Stimulated activated CD4-positive, alpha-beta T cell treated with anti-CD3 and anti-CD28 coated beads, Interleukin-1b, Interleukin-23, amount 100 ng/mL, for 4 hours (primary cell): ENCODE measurements around the gene EFHC1.
"Not testable (repeated sequence)": the region's sequence is repeated elsewhere in the genome, so short reads cannot be mapped to it uniquely, and the experiment has no call there.

Source experiments
- DNase-seq, 2 donors: peaks; one replicate each; pipeline ENCODE4 v3.0.0-alpha.2; 2020; ENCODE audit warnings: low read depth in 2 of 2

The EFHC1 gene, protein sequence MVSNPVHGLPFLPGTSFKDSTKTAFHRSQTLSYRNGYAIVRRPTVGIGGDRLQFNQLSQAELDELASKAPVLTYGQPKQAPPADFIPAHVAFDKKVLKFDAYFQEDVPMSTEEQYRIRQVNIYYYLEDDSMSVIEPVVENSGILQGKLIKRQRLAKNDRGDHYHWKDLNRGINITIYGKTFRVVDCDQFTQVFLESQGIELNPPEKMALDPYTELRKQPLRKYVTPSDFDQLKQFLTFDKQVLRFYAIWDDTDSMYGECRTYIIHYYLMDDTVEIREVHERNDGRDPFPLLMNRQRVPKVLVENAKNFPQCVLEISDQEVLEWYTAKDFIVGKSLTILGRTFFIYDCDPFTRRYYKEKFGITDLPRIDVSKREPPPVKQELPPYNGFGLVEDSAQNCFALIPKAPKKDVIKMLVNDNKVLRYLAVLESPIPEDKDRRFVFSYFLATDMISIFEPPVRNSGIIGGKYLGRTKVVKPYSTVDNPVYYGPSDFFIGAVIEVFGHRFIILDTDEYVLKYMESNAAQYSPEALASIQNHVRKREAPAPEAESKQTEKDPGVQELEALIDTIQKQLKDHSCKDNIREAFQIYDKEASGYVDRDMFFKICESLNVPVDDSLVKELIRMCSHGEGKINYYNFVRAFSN

DNA sequence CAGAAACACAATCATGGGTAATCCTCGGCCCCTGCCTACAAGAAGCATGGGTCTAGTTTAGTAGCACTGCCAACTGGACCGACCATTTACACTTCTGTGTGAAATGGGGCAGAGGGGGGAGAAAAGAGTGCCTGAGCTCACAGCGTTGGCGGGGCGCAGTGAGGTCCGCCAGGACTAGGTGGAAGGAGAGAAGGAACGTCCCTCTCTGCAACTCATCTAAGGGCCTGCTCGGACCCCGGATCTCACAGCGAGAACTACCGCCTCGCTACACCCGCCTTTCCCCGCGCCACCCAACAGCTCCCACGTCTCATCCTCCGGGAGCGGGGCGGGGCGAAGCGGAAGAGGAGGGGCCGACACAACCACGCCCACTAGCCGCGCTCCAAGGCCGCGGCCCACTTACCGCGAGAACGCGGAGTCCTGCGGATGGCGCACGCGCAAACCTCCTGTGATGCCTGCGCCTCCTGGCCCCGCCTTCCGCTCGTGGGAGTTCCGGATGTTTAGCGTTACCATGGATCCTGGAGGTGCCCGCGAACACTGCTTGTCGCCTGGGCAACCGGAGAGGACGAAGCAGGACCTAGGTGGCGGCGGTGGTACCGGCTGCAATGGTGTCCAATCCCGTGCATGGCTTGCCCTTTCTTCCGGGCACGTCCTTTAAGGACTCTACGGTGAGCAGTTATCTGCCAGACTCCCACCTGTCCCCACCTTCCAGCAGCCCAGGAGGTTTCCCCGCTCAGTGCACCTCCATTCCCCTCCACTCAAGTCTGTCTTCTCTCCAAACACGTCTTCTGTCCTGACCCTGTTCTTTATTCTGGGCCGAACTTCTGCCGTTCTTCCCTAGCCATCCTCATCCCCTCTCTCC, at the start of gene EFHC1:
Gene EFHC1 (plus strand): TSS at position 534 of the 859 bp plus-strand sequence. CDS start 69 bp downstream, at position 603.
- DNase-seq, result peak; percentile 97 to 98

DNA sequence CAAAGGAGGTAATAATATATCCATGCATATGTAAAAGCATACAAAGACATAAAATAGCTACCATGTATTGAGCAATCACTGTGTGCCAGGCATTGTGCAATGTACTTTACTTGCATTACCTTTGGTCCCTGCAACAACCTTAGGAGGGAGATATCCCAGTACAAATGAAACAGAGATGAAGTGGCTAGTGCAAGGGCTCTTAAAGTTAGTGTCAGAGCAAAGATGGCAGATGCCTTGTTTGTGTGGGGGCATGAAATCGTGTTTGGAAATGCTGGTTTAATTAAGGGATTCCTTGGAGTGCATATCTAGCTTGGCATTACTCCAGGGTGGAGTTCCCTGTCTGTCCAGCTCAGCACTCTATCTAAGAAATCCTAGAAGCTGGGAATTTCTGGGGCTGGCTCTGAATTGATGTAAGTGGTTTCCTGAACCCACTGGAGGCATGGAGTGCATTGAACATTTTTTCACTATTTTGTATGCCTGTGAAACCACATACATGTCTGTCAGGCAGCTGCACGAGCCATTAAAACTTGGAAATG, 48.4 kb upstream of the EFHC1 start:
- no peak for DNase-seq

GRCh38 chr6:52373151-52373690, 46.9 kb upstream of the EFHC1 start:
- DNase-seq, result no peak

DNA sequence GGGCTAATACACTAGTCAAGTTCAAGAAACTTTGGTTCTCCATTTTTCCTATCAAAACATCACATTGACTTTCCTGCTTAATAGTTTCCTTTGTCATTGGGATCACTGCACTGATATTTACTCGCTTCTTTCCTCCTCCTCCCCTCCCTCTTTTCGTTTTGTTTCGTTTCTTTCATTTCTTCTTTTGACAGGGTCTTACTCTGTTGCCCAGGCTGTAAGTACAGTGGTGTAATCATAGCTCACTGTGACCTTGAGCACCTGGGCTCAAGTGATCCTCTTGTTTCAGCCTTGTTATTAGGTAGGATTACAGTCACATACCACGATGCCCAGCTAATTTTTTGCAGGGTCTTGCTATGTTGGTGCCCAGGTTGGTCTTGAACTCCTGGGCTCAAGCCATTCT, 45.9 kb upstream of the EFHC1 start:
- no peak for DNase-seq

DNA sequence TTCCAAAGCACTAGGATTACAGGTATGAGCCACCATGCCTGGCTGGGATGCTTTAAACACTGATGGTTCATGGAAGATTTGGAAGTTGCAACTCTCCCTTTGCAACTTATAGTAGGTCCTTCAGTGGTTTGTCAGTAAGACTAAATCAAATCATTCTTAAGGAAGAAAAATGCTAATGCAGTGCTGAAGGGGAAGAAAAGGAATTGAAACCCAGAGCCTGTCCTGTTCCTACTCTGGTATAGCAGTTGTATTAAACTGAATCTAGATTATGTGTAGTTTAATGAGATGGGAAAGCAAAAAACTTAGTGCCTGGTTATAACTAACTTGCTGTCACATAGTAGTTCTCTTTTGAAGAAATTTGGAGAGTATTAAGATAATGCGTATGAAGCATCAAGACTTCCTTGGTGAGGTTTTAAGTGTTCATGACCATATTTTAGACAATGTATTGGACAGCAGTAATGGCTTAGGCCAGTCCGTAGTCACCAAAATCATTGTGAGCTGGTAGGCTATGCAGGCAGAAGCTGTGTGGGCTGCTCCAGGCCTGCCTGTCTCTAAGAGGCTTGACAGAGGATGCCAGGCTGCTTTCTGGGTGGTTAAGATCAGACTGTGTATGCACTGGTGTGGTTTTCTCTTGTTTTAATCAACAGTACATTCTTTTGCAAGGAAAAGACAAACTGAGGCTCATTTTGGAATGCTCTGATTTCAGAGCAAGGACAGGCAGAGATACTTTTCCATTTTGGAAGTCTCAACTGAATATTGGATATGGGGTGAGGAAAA, 44.2 kb upstream of the EFHC1 start:
- no peak for DNase-seq

DNA sequence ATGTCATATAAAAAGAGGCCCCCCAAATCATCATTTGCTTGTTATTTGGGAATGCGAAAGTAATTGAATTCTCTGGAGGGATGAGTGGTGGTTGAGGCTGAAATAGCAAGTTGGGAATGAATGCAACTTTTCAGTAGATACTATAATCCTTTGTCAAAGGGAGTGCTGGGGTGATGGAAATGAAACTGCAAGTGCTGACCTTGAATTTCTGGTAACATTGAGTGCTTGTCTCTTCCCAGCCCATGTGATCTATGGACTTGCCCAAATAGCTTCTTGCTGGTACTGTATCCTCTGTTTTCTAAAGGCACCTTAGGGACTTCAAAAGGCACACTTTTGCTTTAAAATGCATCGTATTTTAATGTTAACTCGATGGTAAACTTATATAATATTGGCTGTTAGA, 43.4 kb upstream of the EFHC1 start:
- DNase-seq, result no peak

GRCh38 chr6:52377538-52378221, 42.5 kb upstream of the EFHC1 start:
- DNase-seq, result no peak

DNA sequence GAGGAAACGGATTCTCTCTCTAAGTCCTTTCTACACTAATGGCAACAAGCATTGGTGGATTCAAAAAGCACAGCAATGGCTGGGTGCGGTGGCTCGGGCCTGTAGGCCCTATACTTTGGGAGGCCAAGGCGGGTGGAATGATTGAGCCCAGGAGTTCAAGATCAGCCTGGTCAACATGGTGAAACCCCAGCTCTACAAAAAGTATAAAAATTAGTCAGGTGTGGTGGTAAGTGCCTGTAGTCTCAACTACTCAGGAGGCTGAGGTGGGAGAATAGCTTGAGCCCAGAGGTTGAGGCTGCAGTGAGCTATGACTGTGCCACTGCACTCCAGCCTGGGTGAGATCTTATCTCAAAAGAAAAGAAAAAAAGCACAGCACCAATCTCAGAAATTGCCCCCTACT, 38.9 kb upstream of the EFHC1 start:
- no peak for DNase-seq

DNA sequence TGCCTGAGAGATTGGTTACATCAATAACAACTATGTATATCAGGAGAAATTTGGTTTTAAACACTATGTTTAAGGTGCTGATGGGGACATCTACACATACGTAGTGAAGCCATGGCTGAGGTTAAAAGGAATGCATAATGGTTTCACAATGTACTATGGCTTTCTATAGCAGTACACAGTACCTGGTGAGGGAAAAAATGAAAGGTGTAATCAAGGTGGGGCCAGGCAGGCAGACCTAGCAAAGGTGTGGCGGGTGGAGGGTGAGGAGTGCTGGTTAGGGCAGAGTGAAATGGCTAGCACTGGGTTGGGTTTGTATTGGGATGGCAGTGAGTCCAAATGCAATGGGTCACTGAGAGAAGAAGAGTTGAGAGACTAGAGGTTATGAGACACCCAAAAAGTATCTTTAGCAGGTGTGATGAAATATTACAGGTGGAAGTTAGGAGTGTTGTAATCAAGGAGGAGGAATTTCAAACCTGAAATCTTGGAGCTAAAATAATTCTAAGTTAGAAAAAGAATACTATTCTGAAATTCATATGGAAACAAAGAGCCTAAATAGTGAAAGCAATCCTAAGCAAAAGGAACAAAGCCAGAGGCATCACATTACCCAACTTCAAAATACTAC, 35.9 kb upstream of the EFHC1 start:
- DNase-seq, result no peak

DNA sequence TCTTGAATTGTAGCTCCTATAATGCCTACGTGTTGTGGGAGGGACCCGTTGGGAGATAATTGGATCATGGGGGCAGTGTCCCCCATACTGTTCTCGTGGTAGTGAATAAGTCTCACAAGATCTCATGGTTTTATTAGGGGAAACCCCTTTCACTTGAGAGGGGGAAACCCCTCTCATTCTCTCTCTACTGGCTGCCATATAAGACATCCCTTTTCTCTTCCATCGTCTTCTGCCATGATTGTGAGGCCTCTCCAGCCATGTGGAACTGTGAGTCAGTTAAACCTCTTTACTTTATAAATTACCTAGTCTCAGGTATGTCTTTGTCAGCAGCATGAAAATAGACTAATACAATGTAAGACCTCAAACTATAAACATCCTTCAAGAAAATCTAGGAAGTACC, 35.1 kb upstream of the EFHC1 start:
- DNase-seq, result no peak

DNA sequence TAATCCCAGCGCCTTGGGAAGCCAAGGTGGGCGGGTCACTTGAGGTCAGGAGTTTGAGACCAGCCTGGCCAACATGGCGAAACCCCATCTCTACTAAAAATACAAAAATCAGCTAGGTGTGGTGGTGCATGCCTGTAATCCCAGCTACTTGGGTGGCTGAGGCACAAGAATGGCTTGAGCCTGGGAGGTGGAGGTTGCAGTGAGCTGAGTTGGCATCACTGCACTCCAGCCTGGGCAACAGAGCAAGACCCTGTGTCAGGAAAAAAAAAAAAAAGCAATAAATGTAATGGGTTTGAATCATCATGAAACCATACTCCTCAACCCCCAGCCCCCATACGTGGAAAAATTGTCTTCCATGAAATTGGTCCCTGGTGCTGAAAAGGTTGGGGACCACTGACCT, 32.0 kb upstream of the EFHC1 start:
- DNase-seq, result not testable (repeated sequence)

DNA sequence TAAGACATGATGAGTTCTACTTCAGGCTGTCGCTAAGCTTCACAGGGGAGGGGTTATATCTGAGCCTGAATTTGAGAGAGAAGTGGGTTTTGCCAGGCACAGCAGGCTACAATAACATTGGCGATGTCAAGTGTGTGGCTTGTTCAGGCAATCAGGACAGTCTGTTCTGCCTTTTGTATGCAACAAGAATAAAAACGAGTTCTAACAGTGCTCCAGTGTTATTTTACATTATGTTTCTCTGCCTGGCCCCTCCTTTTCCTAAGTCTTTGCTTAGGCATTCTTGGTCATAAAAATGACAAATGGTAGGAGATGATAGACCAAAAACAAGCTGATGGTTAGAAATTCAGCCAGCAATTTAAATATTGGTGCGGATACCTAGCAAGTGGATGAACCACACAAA, 31.4 kb upstream of the EFHC1 start:
- no peak for DNase-seq

- DNase-seq, result no peak
Measured at GRCh38 chr6:52389264-52389625, 30.9 kb upstream of the EFHC1 start.

GRCh38 chr6:52389626-52390360, 30.3 kb upstream of the EFHC1 start:
- peak in 1 of 2 donors; percentile 22 for DNase-seq

- peak in 1 of 2 donors; percentile 40 for DNase-seq
Measured at GRCh38 chr6:52390361-52390727, 29.8 kb upstream of the EFHC1 start.

- DNase-seq, result no peak
Measured at GRCh38 chr6:52391599-52391998, 28.5 kb upstream of the EFHC1 start.

GRCh38 chr6:52392944-52393343, 27.2 kb upstream of the EFHC1 start:
- no peak for DNase-seq

- no peak for DNase-seq
Measured at GRCh38 chr6:52393780-52394179, 26.4 kb upstream of the EFHC1 start.

- DNase-seq, result no peak
Measured at GRCh38 chr6:52394251-52394666, 25.9 kb upstream of the EFHC1 start.
